Activated gamma-delta T cell (primary cell): ENCODE data around the gene TRIM31.

ENCODE experiments used
- DNase-seq: peaks from one replicate; lab custom pipeline; 2025; lab: John Stamatoyannopoulos, UW
- total RNA-seq, 2 donors: gene quantifications; one replicate each; lab custom pipeline; 2026; lab: John Stamatoyannopoulos, UW

TRIM31 gene, protein sequence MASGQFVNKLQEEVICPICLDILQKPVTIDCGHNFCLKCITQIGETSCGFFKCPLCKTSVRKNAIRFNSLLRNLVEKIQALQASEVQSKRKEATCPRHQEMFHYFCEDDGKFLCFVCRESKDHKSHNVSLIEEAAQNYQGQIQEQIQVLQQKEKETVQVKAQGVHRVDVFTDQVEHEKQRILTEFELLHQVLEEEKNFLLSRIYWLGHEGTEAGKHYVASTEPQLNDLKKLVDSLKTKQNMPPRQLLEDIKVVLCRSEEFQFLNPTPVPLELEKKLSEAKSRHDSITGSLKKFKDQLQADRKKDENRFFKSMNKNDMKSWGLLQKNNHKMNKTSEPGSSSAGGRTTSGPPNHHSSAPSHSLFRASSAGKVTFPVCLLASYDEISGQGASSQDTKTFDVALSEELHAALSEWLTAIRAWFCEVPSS
- 0 reads per million in 2 donors for total RNA-seq

DNA sequence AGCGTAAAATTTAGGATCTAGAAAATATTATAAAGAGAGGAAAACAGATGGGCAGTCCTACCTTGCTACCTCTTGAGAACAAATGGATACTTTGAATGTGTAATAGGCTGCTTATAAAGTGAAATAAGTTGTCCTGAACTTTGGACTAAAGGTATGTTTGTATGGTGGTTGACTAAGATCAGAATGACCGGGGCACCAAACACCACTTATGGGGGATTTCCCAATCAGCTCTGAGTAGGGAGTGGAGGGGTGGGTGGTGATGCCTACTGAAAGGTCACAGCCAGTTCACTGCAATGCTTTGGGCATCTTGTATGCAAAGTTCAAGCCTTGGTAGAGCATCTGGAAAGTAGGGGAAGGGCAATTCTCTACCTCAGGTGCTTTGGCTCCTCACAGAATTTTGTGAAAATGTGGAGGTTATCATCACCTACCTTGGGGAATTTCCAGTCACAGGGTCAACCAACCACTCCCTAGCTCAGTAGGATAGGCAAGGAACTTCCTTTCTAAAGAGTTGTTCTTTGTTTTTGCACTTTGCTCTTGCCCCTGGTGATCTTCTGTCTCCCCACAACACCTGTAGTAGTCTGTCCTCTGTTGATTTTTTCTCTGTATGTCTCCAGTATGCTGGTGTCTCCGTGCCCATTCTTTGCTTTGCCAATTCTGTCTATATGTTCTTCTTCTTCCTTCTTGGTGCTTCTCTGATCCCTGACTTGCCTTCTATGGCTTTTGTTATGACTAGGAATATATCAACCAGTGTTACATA lies at the start of gene TRIM31:
TSS of gene TRIM31 (minus strand) at position 88 of the 757 bp plus-strand sequence. CDS start 285 bp downstream, outside the sequence.
- no peak for DNase-seq

DNA sequence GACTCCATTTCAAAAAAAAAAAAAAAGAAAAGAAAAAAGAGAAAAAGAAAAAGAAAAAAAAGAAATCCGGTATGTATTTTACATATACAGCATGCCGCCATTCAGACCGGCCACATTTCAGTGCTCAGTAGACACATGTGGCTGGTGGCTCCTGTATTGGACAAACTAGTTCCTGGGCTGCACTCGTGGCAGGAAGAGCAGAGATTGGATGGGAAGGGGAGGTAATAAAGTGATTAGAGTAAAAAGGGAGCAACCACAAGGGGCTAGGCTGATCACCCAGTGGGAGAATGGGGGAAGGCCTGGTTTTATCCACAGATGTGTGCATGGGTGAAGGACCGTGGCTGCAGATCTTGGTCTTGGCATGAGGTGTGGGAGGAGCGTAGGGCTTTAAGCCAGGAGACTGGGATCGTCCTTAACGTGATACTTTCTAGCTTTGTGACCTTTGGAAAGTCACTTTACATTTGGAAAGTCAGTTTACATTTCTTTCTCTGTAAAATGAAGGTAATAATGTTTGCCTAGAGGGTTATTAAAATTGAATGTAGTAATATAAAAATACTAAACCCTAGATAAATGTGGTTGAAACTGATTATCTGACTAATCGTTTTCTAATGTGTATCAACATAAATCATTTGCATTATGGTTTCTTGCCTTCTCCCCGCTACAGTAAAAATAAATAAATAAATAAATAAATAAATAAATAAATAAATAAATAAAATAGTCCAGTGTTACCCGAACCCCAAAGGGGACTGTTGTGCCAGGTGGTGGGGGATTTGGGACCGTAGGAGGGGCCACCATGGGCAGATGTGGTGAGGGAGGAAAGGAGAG lies 49.6 kb upstream of the TRIM31 start:
- DNase-seq, result no peak

DNA sequence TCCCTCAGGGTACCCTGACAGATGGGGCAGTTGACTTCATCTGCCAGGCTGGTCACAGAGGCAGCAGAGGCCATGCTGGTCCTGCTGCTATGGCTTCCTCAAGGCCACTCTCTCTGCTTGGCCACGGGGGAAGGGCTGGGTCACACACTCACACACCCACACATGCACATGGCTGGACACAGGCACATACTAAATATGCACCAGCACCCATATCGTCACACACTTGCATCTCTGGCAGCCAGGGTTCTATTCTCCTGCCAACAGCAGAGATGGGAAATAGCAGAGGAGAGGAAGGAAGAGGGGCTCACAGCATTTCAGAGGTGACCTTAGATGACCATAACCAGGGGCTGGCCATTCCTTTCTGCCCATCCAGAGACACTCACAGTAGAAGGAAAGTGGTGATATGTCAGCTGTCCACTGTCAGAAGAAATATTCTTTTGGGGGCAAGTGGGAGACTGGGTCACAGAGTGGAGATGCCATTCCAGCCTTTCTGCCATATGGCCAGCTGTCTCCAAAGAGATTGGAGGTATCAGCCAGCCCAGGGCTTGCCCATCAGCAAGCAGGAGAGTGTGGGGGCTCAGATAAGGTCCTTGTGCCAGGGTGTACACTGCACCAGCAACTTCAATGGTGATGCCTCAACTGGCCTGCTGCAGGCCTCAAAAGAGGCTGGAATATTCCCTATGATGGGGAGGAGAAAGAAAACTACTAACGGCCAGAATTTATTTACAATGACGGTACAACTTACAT lies 48.1 kb upstream of the TRIM31 start, which contains the start of gene TRIM10:
TSS of gene TRIM10 (minus strand) at position 427 of the 747 bp plus-strand sequence. CDS start at position 74, 353 bp downstream.
- DNase-seq, result no peak

DNA sequence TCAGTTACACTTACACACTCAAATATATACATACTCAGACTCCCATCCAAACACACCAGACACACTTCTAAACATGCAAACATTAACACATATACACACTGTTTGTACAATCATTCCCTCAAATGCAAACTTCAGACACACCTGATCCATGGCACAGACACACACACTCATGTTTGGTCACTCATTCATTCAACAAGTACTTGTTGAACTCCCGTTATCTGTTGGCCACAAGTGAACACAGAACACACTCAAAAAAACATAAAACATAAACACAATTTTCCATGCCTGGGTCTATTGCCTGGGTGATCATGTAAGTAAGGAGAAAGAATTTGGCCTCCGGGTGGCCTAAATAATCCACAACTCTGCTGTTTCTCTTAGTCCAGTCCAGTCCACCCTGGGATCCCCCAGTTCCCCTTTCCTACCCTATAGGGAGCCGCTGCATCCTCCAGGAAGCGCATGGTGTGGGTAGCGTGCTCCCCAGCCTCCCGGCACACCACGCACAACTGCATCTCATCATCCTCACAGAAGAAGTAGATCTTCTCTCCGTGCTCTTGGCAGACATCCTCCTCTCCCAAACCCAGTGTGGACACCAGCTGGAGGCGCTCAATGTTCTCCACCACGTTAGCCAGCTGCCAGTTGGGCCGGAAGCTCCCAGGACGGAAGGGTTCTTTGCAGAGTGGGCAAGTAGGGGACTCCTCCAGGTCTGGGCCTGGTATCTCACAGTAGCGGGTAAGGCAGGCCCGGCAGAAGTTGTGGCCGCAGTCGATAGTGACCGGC lies 47.3 kb upstream of the TRIM31 start:
- no peak for DNase-seq

DNA sequence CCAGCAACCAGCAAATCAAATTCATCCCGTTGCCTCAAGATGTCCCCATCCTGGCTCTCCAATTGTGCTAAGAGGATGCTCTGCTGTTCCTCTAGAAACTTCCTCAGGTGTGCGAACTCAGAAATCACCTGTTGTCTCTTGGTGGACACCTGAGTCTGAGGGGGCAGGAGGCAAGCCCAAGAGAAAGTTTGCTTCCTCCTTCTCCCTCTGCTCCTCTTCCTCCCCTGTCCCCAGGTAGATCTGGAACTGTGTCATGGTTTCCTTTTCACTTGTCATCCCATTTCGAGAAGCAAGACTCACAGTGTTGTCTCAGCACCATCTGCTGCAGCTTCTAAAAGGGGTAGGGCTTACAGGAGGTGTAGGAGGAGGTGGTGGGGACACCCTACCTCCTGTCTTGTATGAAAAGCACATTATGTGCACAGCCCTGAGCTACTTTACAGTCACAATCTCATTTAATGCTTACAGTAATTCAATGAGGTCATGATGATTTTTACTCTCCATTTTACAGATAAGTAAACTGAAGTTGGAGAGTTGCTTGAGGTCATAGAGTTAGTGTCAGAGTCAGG lies 45.7 kb upstream of the TRIM31 start:
- DNase-seq, result no peak

DNA sequence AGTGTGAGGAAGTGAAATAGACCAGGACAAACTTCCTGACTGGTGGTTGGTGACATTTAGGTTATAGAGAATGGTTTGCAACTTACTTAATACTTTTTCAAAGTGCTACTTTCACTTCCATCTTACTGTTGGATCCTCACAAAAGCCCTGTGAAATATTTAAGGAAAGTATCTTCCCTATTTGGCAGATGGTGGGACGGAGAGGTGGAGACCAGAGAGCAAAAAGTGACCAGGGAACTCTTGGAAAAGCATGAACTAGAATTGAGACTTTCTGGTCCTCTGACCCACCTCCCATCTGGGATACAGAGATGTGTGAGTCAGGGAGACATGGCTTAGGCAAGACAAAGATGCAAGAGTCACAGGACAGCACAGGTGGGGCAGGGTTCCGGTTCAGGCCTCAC lies 45.1 kb upstream of the TRIM31 start:
- DNase-seq, result no peak

DNA sequence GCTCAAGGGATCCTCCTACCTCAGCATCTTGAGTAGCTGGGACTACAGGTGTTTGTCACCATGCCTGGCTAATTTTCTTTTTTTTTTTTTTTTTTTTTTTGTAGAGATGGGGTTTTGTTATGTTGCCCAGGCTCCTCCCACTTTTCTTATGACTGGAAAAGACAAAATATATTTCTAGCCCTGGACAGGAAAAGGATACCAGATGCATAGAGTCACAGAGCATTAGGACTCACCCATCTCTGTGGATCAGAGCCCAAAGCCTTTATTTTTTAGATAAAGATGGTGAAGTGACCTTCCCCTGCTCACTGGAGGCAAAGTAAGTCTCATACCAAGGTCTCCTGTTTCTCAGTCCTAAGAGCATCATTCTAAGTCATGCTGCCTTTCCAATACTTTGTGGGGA lies 44.7 kb upstream of the TRIM31 start:
- no peak for DNase-seq

DNA sequence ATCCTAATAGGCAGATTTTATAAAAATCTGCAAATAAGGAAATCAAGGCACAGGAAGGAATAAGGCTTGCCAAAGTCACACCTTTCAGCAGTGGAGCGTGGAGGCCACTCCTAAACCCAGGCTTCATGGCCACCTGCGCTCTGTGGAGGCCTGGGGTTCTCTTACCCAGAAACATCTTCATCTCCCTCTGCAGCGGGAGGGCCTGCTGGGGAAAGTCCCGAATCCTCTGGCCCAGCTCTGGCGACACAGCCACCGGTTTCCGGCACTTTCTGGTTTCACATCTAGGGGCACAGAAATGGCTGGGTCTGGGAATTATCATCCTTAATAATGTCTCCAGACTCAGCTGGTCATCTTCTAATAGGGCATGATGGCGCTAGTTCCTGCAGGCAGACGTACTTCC lies 43.9 kb upstream of the TRIM31 start:
- DNase-seq, result no peak

DNA sequence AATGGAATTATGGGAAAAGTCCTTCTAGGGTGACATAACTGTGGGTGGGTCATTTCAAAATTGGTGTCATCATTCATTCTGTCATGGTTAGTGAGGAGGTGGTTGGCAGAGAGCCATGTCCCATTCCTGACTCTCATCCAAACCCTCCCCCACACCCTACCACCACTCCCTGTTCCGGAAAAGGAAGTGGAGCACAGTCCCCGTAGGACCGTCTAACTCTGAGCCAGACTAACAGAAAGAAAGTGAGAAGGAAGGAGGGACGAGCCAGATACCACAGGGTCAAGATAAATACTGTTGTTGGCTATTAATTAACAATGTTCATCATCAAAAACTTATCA lies 43.3 kb upstream of the TRIM31 start:
- no peak for DNase-seq

DNA sequence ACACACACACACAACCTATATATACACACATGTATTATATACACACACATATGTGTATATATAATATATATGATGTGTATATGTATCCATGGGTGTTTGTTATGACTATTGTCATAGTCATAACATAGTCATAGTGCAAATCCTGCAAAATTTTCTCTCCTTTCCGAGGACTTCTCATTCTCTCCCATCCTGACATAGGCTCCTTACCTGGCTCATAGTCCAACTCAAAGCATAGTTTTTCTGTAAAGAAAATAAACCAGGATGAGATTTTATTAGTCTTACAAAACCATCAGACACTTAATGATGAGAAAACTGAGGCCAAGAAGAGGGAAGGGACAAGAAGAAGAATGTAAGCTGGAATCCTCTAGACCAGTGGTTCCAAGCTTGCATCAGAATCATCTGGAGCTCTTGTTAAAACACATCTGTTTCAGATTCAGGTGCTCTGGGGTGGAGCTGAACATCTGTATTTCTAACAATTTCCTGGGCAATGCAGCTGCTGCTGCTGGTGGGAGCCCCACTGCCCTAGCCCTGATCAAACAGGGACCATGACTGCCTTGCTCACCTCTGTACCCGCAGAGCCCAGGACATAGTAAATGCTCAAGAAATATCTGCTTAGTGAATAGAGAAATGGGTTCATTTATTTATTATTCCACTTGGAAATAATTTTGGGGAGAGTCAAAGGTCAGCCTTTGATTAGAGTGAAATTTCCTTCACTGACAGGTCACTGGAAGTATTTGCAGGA lies 42.8 kb upstream of the TRIM31 start:
- no peak for DNase-seq

DNA sequence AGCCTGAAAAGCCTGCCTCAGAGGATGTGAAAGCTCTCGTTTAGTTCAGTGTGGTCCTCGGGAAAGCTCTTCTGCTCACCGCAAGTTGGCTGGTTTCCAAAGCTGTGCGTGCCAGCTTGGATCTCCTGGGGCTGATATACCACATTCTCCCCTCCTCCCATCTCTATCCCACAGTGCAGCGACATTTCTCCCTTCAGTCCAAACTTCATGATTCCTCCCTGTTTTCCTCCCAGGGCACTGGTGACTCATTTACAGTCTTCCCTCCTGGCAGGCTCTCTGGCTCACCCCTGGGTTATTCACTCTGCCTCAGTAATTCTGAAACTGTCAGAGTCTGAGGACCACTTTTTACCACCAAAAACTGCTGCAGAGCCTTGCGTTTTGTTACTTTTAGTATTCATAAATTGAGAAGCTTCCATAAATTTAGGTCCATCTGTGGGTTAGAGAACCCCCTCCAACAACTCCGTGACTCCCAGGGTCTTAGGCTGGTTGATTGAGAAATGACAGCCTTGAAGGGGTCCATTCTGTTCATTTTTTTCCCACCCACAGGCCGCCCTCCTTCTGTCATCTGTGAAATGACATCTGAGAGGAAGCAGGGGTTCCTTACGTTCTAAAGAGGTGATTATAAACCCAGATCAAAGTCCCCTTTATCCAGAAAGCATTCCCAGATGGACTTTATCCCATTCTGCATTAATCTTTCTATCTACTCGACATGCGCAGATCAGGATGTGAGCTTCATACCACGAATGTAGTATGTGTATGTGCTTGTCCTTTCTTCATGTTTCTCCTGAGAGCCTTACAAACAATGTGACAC lies 42.0 kb upstream of the TRIM31 start:
- DNase-seq, result no peak

DNA sequence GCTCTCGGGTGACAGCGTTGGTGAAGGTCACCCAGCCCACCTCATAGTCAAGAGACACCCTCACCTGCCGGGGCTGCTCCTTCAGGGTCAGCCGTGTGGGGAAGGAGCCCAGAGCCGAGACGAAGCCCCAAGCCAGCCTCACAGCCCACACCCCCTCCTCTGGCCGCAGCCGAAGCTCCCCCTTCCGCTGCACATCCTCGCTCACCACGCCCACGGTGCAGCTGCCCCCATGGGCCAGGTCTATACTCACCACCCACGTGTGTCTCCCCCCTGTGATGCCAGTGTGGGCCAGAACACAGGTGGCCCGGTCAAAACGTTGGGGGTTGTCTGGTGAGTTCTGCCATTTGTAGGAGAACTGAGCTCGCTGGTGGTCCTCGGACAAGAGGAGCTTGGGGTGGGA lies 41.2 kb upstream of the TRIM31 start:
- DNase-seq, result no peak

DNA sequence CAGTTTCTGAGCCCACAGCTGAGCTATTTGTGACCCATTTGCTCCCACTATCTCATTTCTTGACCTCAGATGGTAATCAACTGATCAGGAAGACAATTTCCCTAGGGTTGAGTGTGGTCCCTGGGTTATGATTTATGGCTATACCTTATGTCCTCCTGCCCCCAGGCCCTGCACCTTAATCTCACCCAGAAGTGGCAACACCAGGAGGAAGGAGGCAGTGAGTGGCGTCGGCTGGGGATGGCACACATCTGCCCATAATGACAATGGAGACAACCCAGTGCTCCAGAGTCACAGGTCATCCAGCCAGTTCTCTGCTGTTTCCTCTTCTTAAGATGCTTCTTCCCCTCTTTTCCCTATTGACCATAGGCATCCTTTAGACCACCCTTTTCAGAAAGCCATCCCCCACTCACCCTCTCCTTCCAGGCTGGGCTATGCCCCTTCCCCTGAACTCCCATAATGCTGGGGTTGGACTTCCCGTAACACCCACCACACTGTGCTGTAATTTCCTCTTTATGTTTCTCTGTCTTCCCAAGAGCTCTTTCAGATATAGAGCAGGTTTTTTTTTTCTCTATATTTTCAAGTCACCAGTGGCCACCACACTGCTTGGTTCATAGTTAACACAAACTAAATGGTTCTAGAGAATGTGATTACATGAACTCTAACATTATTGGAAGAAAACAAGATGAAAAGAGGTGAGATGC lies 40.2 kb upstream of the TRIM31 start:
- DNase-seq, result no peak

DNA sequence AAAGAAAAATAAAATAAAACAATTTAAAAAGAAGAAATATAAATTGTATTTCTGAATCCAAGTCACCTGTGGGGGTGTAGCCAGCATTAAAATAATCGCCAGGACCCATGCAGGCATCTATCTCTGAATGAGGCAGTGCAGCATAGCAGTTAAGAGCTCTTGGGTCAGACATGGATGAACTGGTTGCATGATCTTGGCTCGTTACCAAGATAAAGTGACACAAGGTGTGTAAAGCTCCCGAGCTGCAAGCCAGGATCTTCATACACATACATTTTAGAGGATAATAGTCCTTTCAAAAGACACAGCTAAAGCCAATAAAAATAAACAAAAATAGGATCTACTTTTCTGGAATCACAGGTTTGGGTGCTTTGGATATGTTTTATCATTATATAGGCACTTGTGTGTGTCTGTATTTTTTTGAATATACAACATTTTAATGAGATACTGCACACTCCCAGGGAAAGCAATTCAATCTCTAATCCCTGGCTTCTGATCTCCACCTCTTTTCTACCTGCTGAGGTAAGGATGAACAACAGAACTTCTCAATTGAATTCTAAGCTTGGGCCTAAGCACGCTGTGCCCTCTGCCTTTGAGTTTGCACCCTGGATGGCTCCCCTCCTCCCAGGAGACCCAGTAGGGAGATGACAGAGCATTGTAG lies 39.3 kb upstream of the TRIM31 start:
- no peak for DNase-seq

DNA sequence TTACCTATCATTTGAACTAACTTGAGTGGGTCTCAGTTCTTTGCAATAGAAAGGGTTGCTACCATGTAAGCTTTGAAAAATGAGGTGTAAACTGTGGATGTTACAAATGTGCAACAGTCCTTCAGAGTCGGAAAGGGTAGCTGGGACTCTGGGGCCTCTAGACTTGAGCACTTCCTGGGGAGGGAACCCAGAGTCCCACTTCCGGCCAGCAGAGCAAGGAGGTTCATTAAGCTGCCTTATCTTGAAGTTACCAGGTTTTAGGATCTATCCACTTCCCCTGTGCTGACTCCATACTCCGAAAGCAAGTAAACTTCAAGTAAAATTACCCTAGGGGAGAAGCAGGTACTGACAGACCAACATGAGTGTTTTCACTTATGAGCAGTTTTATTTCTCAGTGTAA lies 38.7 kb upstream of the TRIM31 start:
- DNase-seq, result no peak

DNA sequence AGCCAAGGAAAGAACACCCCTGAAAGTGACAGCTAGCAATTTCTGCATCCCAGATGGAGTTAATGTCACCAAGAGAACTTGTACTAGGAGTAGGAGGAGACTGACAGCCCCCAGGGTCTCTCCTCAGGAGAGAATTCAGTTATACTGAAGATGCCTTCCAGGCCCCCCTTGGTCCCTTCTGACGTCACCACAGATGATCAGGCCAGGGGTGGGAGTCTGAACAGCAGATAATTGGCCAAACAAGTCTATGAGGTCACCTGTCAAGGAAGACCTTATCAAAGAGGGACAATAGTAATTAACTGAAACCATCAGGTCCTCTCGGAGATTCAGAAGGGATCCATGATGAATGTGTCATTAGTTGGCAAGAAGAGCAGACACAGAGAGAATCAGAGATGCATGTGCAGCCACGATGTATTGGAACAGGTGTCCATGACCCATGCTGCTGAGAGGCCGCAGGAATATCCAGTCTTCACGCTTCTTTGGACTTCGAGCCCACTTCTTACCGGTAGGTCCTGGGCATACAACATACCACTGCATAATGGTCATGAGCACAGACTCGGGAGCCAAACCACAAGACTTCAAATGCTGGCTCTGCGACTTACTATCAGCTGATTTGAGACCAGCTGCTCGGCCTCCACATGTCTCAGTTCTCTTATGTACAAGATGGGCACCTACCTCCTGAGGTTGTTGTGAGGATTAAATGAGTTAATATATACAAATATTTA lies 37.9 kb upstream of the TRIM31 start:
- no peak for DNase-seq
